Epithelial cell of esophagus (primary cell): Measurements from ENCODE around the gene FTO.

Experiments used
- DNase-seq: peaks from one replicate; pipeline ENCODE4 v3.0.0; 2010; ENCODE audit warnings: low read depth
- H3K4me3 ChIP-seq: 2 replicates; pipeline ENCODE4 v1.5.1; 2011; ENCODE audit warnings: mild to moderate bottlenecking, low read length, control low read depth
- TF ChIP-seq, protein P1 (sequence below): IDR thresholded peaks from 2 replicates; pipeline ENCODE4 v1.5.1; 2011; ENCODE audit warnings: low read depth, mild to moderate bottlenecking, low read length, control low read depth, inconsistent platforms; ENCODE audit not compliant: insufficient read depth; ENCODE audit errors: missing control alignments

FTO gene

DNA sequence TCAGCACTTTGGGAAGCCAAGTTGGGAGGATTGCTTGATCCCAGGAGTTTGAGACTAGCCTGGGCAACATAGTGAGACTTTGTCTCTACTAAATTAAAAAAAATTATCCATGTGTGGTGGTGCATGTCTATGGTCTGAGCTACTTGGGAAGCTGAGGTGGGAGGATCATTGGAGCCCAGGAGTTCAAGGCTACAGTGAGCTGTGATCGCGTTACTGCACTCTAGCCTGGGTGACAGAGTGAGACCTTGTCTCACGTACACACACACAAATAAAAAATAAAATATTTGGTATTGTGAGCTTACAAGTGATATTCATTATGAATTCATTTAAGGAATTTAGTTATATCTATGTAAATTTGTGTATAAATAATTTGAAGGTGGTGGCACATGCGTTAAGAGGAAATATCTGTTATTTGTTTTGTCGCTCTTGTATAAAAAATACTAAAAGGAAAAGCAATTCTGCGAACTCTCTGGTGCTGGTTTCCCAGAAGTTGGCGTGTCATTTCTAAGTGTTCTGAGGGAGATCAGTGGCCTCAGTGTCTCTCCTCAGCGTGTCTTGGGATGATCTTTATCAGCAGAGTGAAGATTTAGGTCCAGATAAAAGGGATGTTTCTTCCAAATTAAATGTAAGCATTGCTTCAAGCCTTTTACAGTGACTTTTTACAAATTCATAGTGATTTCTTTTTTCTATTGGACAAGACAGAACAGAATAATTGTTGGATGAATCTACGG lies 187.6 kb downstream of the FTO start:
- TF ChIP-seq, protein P1, sequence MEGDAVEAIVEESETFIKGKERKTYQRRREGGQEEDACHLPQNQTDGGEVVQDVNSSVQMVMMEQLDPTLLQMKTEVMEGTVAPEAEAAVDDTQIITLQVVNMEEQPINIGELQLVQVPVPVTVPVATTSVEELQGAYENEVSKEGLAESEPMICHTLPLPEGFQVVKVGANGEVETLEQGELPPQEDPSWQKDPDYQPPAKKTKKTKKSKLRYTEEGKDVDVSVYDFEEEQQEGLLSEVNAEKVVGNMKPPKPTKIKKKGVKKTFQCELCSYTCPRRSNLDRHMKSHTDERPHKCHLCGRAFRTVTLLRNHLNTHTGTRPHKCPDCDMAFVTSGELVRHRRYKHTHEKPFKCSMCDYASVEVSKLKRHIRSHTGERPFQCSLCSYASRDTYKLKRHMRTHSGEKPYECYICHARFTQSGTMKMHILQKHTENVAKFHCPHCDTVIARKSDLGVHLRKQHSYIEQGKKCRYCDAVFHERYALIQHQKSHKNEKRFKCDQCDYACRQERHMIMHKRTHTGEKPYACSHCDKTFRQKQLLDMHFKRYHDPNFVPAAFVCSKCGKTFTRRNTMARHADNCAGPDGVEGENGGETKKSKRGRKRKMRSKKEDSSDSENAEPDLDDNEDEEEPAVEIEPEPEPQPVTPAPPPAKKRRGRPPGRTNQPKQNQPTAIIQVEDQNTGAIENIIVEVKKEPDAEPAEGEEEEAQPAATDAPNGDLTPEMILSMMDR = no peak
- no peak for DNase-seq

DNA sequence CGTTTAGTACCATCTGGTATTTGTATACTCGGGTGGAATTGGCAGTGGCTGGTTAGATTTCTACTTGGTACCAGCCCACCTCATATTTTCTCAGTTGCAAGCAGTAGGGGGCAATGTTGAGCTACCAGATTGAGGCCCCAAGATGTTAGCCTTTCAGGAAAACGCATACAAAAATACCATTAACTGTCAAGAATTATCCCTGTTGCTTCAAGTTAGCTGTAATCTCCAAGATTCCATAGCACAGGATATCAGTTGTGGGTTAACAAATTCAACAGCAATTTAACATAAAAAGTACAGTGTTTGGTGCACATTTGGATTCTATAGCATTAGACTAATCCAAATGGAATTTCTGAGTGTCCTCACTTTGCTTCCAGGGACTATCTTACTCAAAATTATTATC lies 188.2 kb downstream of the FTO start:
- TF ChIP-seq, protein P1 = peak; percentile 89
- H3K4me3 ChIP-seq = no peak overlapping the region
- DNase-seq = peak; percentile 70

More for the DNA sequence above, 187.6 kb downstream of the FTO start:
- no peak overlapping the region for H3K4me3 ChIP-seq

DNA sequence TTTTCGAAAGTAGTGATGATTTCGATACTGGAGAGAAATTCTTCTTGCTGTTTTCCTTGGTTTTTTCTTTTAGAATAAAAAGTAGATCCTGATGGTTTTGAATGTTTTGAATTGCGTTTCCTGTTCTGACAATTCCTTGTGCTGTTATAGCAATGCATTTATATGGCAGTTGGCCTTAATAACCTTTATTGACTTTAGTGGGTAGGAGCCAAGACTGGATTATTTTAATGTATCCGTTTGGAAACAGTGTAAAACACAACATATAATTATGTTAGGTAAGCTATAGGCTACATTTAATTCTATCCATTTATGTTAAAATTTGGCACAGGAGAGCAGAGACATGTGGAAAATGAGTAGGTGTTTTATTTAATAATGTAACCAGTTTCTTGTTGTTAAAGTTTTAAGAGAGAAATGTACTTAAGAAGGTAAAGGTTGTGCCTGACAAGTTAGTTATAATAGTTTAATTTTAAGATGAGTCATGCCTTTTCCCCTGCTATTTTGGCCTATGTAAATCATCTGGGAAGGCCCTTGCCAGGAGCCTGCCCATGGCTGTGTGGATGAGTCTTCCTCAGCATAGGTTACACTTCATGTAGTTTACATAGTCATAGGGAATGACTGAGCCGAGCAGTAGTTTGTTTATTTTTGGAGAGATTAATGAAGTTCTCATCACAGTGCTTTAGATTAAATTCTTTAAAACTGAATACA lies 189.9 kb downstream of the FTO start:
- peak; percentile 85 for DNase-seq
- TF ChIP-seq, protein P1 = no peak

DNA sequence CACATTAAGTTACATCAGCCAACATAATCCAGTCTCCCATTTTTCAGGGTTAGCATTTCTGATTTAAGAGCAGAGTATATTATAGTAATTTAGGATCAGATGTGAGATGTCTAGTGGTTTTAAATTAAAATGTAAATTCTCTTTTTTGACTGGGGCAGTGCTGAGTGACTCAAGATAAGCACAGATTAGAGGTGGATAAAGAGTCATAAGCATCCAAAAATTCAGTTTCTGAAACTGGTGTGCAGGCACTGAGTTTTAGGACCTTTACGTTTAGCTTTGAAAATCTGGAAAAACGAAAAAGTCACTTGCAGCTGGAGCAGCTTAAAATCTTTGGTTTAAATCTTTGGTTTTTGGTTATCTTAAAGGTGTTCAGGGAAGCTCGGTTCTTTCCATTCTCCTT lies 190.7 kb downstream of the FTO start:
- H3K4me3 ChIP-seq = no peak overlapping the region
- TF ChIP-seq, protein P1 = no peak
- no peak for DNase-seq

More for the DNA sequence above, 189.9 kb downstream of the FTO start:
- H3K4me3 ChIP-seq = no peak overlapping the region

DNA sequence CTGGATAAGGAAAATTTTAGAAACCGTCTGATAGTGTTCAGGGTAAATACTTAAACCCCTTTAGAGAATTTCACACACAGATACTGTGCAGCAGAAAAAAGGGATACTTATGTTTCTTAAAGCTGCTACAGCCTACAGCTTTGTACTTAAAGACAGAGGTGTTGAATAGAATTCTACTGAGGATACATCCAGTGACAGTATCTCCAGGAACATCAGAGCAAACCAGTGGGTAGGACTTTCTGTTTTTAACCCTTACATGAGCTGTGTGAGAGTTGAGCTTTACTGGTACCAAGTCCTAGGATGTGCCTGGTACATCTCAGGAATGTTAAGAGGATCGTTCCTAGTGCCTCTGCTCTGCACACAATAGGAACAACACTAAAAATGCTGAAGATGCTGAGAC lies 191.5 kb downstream of the FTO start:
- no peak overlapping the region for H3K4me3 ChIP-seq
- TF ChIP-seq, protein P1 = no peak
- DNase-seq = no peak

DNA sequence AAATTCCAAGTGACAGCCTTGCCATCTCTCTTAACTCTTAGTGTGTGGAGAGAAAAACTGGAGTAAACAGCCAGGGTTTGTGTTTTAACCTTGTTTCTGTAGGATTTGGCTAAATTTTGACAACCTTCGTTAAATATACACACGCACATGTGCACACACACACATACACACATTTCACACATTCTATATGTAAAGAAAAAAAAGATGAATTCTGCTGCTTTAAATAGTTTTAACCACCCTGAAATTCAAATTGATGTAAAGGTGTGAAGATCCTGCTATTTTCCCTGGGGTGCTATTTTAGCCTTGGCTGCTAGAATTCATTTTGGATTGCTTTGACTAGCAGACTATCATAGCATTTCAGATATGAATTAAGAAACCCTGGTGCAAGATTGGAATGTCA lies 191.9 kb downstream of the FTO start:
- TF ChIP-seq, protein P1 = no peak
- H3K4me3 ChIP-seq = no peak overlapping the region
- no peak for DNase-seq
